Gastrocnemius medialis (tissue), 4 donors: ENCODE data around the gene SLC1A3. TPM values are rescaled to one million over a fixed set of nuclear protein-coding genes. Genes with fewer than 3 reads are reported as not detected.

Experiments
- ATAC-seq, 2 donors: fragments of 150-250 bp; one replicate each; pipeline ENCODE4 v1.9.1; 2016
- DNase-seq, 2 donors: peaks; one replicate each; pipeline ENCODE4 v3.0.0-alpha.2; 2019
- H3K27ac ChIP-seq, 4 donors: fragments of 200-600 bp; sonication (generic); 1 replicate in 1 of 4; 2 replicates in 3 of 4; pipeline ENCODE4 v1.5.1; 2016 to 2018; ENCODE audit warnings: mild to moderate bottlenecking in 2 of 4, moderate library complexity in 1 of 4
- H3K27me3 ChIP-seq, 3 donors: fragments of 200-600 bp; sonication (generic) in 2 of 3; 1 replicate in 1 of 3; 2 replicates in 2 of 3; pipeline versions ENCODE4 v1.5.1 to v1.6.0; 2016 to 2019; ENCODE audit warnings: mild to moderate bottlenecking in 1 of 3, moderate library complexity in 1 of 3
- H3K36me3 ChIP-seq, 2 donors: fragments of 200-600 bp; sonication (generic) in 1 of 2; one replicate each; pipeline ENCODE4 v1.5.1; 2017 to 2018
- H3K4me1 ChIP-seq, 2 donors: fragments of 200-600 bp; sonication (generic) in 1 of 2; one replicate each; pipeline ENCODE4 v1.5.1; 2016 to 2017; ENCODE audit warnings: mild to moderate bottlenecking in 2 of 2
- H3K4me3 ChIP-seq, 4 donors: fragments of 200-600 bp; sonication (generic) in 3 of 4; 1 replicate in 1 of 4; 2 replicates in 3 of 4; pipeline ENCODE4 v1.5.1; 2016 to 2019; ENCODE audit warnings: mild to moderate bottlenecking in 2 of 4
- H3K9me3 ChIP-seq, 3 donors: fragments of 200-600 bp; sonication (generic) in 2 of 3; 1 replicate in 1 of 3; 2 replicates in 2 of 3; pipeline ENCODE4 v1.5.1; 2016 to 2019
- CTCF ChIP-seq, 5 experiments: fragments of 450-650 bp in 3 of 5; fragments of 200-600 bp in 2 of 5; sonication (generic) in 2 of 5; IDR thresholded peaks in 4 of 5; conservative IDR thresholded peaks in 1 of 5; 1 replicate in 4 of 5; 2 replicates in 1 of 5; pipeline ENCODE4 v1.5.1; 2016 to 2019; ENCODE audit warnings: antibody characterized with exemption in 5 of 5, mild to moderate bottlenecking in 3 of 5, moderate library complexity in 3 of 5
- POLR2A ChIP-seq, 2 donors: fragments of 450-650 bp; IDR thresholded peaks; one replicate each; pipeline ENCODE4 v1.6.1; 2017; ENCODE audit warnings: antibody characterized with exemption in 2 of 2, mild to moderate bottlenecking in 2 of 2, moderate library complexity in 2 of 2
- in situ Hi-C, 4 donors: fragments of 200-750 bp; cut with MboI; loops; one replicate each; pipeline versions ENCODE4 v1.15.0 to v1.8.0; 2017; ENCODE audit warnings: low sequenced_read_pairs in 4 of 4
- intact Hi-C: fragments of 100-400 bp; cut with DNase I; formaldehyde crosslinking; loops from one replicate; pipeline ENCODE4 v1.15.1; 2023; ENCODE audit warnings: low total_unique reads
- total RNA-seq, 4 donors: library from RNA; depleted of rRNA; stranded (reverse); fragments of >200 nt; gene quantifications; one replicate each; pipeline versions ENCODE4 v1.1.0 to v1.2.3, GENCODE V29; 2016

SLC1A3 gene
- total RNA-seq, 4 donors from 2014 or later, result 5.3 to 69.4 (median 17.4) TPM

- Histone ChIP-seq H3K27ac (no peak overlapping the region), H3K36me3 (no peaks in the 10 kb centered on the region), H3K27me3 (no peaks in the 10 kb centered on the region), H3K4me1 (peaks cover 2 to 5% of the 10 kb centered on the region in 2 donors), H3K9me3 (no peaks in the 10 kb centered on the region), H3K4me3 (no peak overlapping the region)
- ATAC-seq (no peak), DNase-seq (no peak)
- intact Hi-C loops, result no loop called here
- in situ Hi-C loops, result no loop called here
- TF ChIP-seq CTCF (IDR thresholded peaks at IDR 0.05 in 4 of 5, conservative IDR thresholded peaks at IDR 0.05 in 1 of 5) (no peak), POLR2A (IDR thresholded peaks at IDR 0.05) (no peak)
These were observed 40.2 kb downstream of the SLC1A3 start for GRCh38 chr5:36646507-36647023.

GRCh38 chr5:36647046-36647445 is 40.6 kb downstream of the SLC1A3 start:
- ATAC-seq (no peak), DNase-seq (no peak)
- Histone ChIP-seq H3K4me1 (peaks cover 6 to 9% of the 10 kb centered on the region in 2 donors), H3K27me3 (no peaks in the 10 kb centered on the region), H3K9me3 (no peaks in the 10 kb centered on the region), H3K4me3 (no peak overlapping the region), H3K27ac (no peak overlapping the region), H3K36me3 (no peaks in the 10 kb centered on the region)
- no peak for TF ChIP-seq POLR2A (IDR thresholded peaks at IDR 0.05)
- TF ChIP-seq CTCF (IDR thresholded peaks at IDR 0.05 in 4 of 5, conservative IDR thresholded peaks at IDR 0.05 in 1 of 5), result no peak
- intact Hi-C loops (no loop called here), in situ Hi-C loops (no loop called here)

- no peaks in the 10 kb centered on the region for H3K27me3 ChIP-seq
- ATAC-seq (no peak), DNase-seq (no peak)
- intact Hi-C loops, result no loop called here
- in situ Hi-C loops, result no loop called here
- H3K4me1 ChIP-seq, result peaks cover 20 to 23% of the 10 kb centered on the region in 2 donors
- no peak for TF ChIP-seq POLR2A (IDR thresholded peaks at IDR 0.05)
- TF ChIP-seq CTCF (IDR thresholded peaks at IDR 0.05 in 4 of 5, conservative IDR thresholded peaks at IDR 0.05 in 1 of 5), result no peak
- H3K9me3 ChIP-seq, result no peaks in the 10 kb centered on the region
- peak overlapping the region in 1 of 4 donors; percentile 87 for H3K27ac ChIP-seq
- H3K4me3 ChIP-seq, result no peak overlapping the region
- no peaks in the 10 kb centered on the region for H3K36me3 ChIP-seq
These were observed 42.0 kb downstream of the SLC1A3 start for GRCh38 chr5:36648426-36648825.

GRCh38 chr5:36651761-36652685 is 45.6 kb downstream of the SLC1A3 start:
- peak overlapping the region; percentile 85 to 89 (median 87) for H3K27ac ChIP-seq
- H3K9me3 ChIP-seq, result no peaks in the 10 kb centered on the region
- no peaks in the 10 kb centered on the region for H3K36me3 ChIP-seq
- intact Hi-C loops, result loop anchor here (10.0 kb wide), 1 partner anchor 1513 kb away; no protein-coding TSS in a partner anchor
- peak overlapping the region in 3 of 4 donors; percentile 2 to 31 (median 18) for H3K4me3 ChIP-seq
- DNase-seq, result peak; percentile 29 to 31
- peak; percentile 74 to 76 for ATAC-seq
- H3K4me1 ChIP-seq, result peaks cover 53 to 54% of the 10 kb centered on the region in 2 donors
- in situ Hi-C loops, result no loop called here
- no peaks in the 10 kb centered on the region for H3K27me3 ChIP-seq
- TF ChIP-seq CTCF (IDR thresholded peaks at IDR 0.05 in 4 of 5, conservative IDR thresholded peaks at IDR 0.05 in 1 of 5) (no peak), POLR2A (IDR thresholded peaks at IDR 0.05) (peak in 1 of 2 donors; percentile 38)
